ENCODE data around the gene NEUROD2. TPM values are rescaled to one million over a fixed set of nuclear protein-coding genes. Genes with fewer than 3 reads are reported as not detected.

NEUROD2 gene
- total and polyA plus RNA-seq, 10 of the 15 experiments (the other 5 are each of a cell fraction or from before 2014, with no cell fraction given): not detected

- no peak for TF ChIP-seq RELB (IDR thresholded peaks at IDR 0.05; ENCODE audit: low read depth)
- TF ChIP-seq RELA (IDR thresholded peaks at IDR 0.05; ENCODE audit: borderline replicate concordance, partially characterized antibody): no peak
- TF ChIP-seq ZBTB33 (IDR thresholded peaks at IDR 0.05): no peak
- TF ChIP-seq SPI1 (IDR thresholded peaks at IDR 0.05; ENCODE audit: borderline replicate concordance, insufficient read depth, low read depth, low read length): no peak
- TF ChIP-seq CHD1 (IDR thresholded peaks at IDR 0.05; ENCODE audit: low read depth, low read length): no peak
- TF ChIP-seq NR2F1 (conservative IDR thresholded peaks at IDR 0.05): no peak
- no peak for TF ChIP-seq PML (IDR thresholded peaks at IDR 0.05; ENCODE audit: low read length)
- TF ChIP-seq ZBTB4 (CRISPR knock-in tag; IDR thresholded peaks at IDR 0.05): no peak
- TF ChIP-seq TAF1 (IDR thresholded peaks at IDR 0.05; ENCODE audit: borderline replicate concordance, low read depth, low read length): no peak
- no peak for TF ChIP-seq MLLT1 (IDR thresholded peaks at IDR 0.05)
Measured at GRCh38 chr17:39555368-39555767, 52.4 kb downstream of the NEUROD2 start (continued).

Other genes with a start within 250 kb of the NEUROD2 start
Only the 7 nearest of the 11 such genes appear.
- gene PPP1R1B, start 19.0 kb upstream of the NEUROD2 start, total RNA-seq (2014; rRNA removed): not detected in 2 replicates
- gene PPP1R1B, start 19.0 kb upstream of the NEUROD2 start, total RNA-seq (2014; rRNA removed; fragmentation: Illumina TruSeq; extraction: Trizol): not detected in 2 replicates
- not detected in 2 replicates for gene PPP1R1B, start 19.0 kb upstream of the NEUROD2 start, total RNA-seq (2021)
- 0.08 and 0.10 TPM in 2 replicates for gene PPP1R1B, start 19.0 kb upstream of the NEUROD2 start, polyA plus RNA-seq (2011; rRNA removed)
- gene PPP1R1B, start 19.0 kb upstream of the NEUROD2 start, polyA plus RNA-seq (2014; fragmentation: Illumina TruSeq; extraction: Trizol): not detected in 2 replicates
- not detected for gene PPP1R1B, start 19.0 kb upstream of the NEUROD2 start, polyA plus RNA-seq (2014; fragmentation: Nextera tagmentation; extraction: Ambion mirVana)
- gene PPP1R1B, start 19.0 kb upstream of the NEUROD2 start, polyA plus RNA-seq (2014; rRNA removed): not detected in 2 replicates
- not detected for gene PPP1R1B, start 19.0 kb upstream of the NEUROD2 start, polyA plus RNA-seq (2016; fragmentation: Nextera tagmentation; extraction: Ambion mirVana)
- 16.4 and 21.5 TPM in 2 replicates for gene STARD3, start 29.2 kb upstream of the NEUROD2 start, total RNA-seq (2014; rRNA removed)
- gene STARD3, start 29.2 kb upstream of the NEUROD2 start, total RNA-seq (2014; rRNA removed; fragmentation: Illumina TruSeq; extraction: Trizol): 14.3 and 15.8 TPM in 2 replicates
- 46.3 and 48.2 TPM in 2 replicates for gene STARD3, start 29.2 kb upstream of the NEUROD2 start, total RNA-seq (2021)
- 34.0 and 57.7 TPM in 2 replicates for gene STARD3, start 29.2 kb upstream of the NEUROD2 start, polyA plus RNA-seq (2011; rRNA removed)
- gene STARD3, start 29.2 kb upstream of the NEUROD2 start, polyA plus RNA-seq (2014; fragmentation: Illumina TruSeq; extraction: Trizol): 17.7 and 24.8 TPM in 2 replicates
- gene STARD3, start 29.2 kb upstream of the NEUROD2 start, polyA plus RNA-seq (2014; fragmentation: Nextera tagmentation; extraction: Ambion mirVana): 1 to 10 TPM in 1 of 2 experiments, under 1 TPM in 1; 0.08 to 1.4 TPM
- 41.0 and 62.7 TPM in 2 replicates for gene STARD3, start 29.2 kb upstream of the NEUROD2 start, polyA plus RNA-seq (2014; rRNA removed)
- 10 to 100 TPM; 30.2 to 38.8 TPM for gene STARD3, start 29.2 kb upstream of the NEUROD2 start, polyA plus RNA-seq (2016; fragmentation: Nextera tagmentation; extraction: Ambion mirVana)
- gene TCAP, start 57.4 kb upstream of the NEUROD2 start, total RNA-seq (2014; rRNA removed): 0.17 and 0.33 TPM in 2 replicates
- 0.32 and 0.36 TPM in 2 replicates for gene TCAP, start 57.4 kb upstream of the NEUROD2 start, total RNA-seq (2014; rRNA removed; fragmentation: Illumina TruSeq; extraction: Trizol)
- gene TCAP, start 57.4 kb upstream of the NEUROD2 start, total RNA-seq (2021): 0.69 and 0.95 TPM in 2 replicates
- gene TCAP, start 57.4 kb upstream of the NEUROD2 start, polyA plus RNA-seq (2011; rRNA removed): 0.39 and 0.40 TPM in 2 replicates
- 0.25 TPM in 1 of 2 replicates, not detected in the other for gene TCAP, start 57.4 kb upstream of the NEUROD2 start, polyA plus RNA-seq (2014; fragmentation: Illumina TruSeq; extraction: Trizol)
- not detected for gene TCAP, start 57.4 kb upstream of the NEUROD2 start, polyA plus RNA-seq (2014; fragmentation: Nextera tagmentation; extraction: Ambion mirVana)
- gene TCAP, start 57.4 kb upstream of the NEUROD2 start, polyA plus RNA-seq (2014; rRNA removed): 0.76 and 1.0 TPM in 2 replicates
- under 1 TPM in 1 of 2 experiments, not detected in 1; 0.18 TPM for gene TCAP, start 57.4 kb upstream of the NEUROD2 start, polyA plus RNA-seq (2016; fragmentation: Nextera tagmentation; extraction: Ambion mirVana)
- not detected in 2 replicates for gene PNMT, start 60.5 kb upstream of the NEUROD2 start, total RNA-seq (2014; rRNA removed)
- gene PNMT, start 60.5 kb upstream of the NEUROD2 start, total RNA-seq (2014; rRNA removed; fragmentation: Illumina TruSeq; extraction: Trizol): not detected in 2 replicates
- gene PNMT, start 60.5 kb upstream of the NEUROD2 start, total RNA-seq (2021): not detected in 2 replicates
- not detected in 2 replicates for gene PNMT, start 60.5 kb upstream of the NEUROD2 start, polyA plus RNA-seq (2011; rRNA removed)
- not detected in 2 replicates for gene PNMT, start 60.5 kb upstream of the NEUROD2 start, polyA plus RNA-seq (2014; fragmentation: Illumina TruSeq; extraction: Trizol)
- gene PNMT, start 60.5 kb upstream of the NEUROD2 start, polyA plus RNA-seq (2014; fragmentation: Nextera tagmentation; extraction: Ambion mirVana): not detected
- gene PNMT, start 60.5 kb upstream of the NEUROD2 start, polyA plus RNA-seq (2014; rRNA removed): 0.24 TPM in 1 of 2 replicates, not detected in the other
- not detected for gene PNMT, start 60.5 kb upstream of the NEUROD2 start, polyA plus RNA-seq (2016; fragmentation: Nextera tagmentation; extraction: Ambion mirVana)
- 6.4 and 7.4 TPM in 2 replicates for gene PGAP3, start 80.1 kb upstream of the NEUROD2 start, total RNA-seq (2014; rRNA removed)
- gene PGAP3, start 80.1 kb upstream of the NEUROD2 start, total RNA-seq (2014; rRNA removed; fragmentation: Illumina TruSeq; extraction: Trizol): 2.7 and 4.3 TPM in 2 replicates
- gene PGAP3, start 80.1 kb upstream of the NEUROD2 start, total RNA-seq (2021): 10.0 and 10.5 TPM in 2 replicates
- 2.8 and 6.6 TPM in 2 replicates for gene PGAP3, start 80.1 kb upstream of the NEUROD2 start, polyA plus RNA-seq (2011; rRNA removed)
- 2.6 and 5.1 TPM in 2 replicates for gene PGAP3, start 80.1 kb upstream of the NEUROD2 start, polyA plus RNA-seq (2014; fragmentation: Illumina TruSeq; extraction: Trizol)
- gene PGAP3, start 80.1 kb upstream of the NEUROD2 start, polyA plus RNA-seq (2014; fragmentation: Nextera tagmentation; extraction: Ambion mirVana): 1 to 10 TPM in 1 of 2 experiments, under 1 TPM in 1; 0.21 to 1.2 TPM
- gene PGAP3, start 80.1 kb upstream of the NEUROD2 start, polyA plus RNA-seq (2014; rRNA removed): 5.6 and 8.4 TPM in 2 replicates
- 1 to 10 TPM; 4.9 to 5.9 TPM for gene PGAP3, start 80.1 kb upstream of the NEUROD2 start, polyA plus RNA-seq (2016; fragmentation: Nextera tagmentation; extraction: Ambion mirVana)
- 4.1 and 5.5 TPM in 2 replicates for gene ERBB2, start 92.1 kb upstream of the NEUROD2 start, total RNA-seq (2014; rRNA removed)
- 3.9 and 4.7 TPM in 2 replicates for gene ERBB2, start 92.1 kb upstream of the NEUROD2 start, total RNA-seq (2014; rRNA removed; fragmentation: Illumina TruSeq; extraction: Trizol)
- gene ERBB2, start 92.1 kb upstream of the NEUROD2 start, total RNA-seq (2021): 6.8 and 7.0 TPM in 2 replicates
- 4.0 and 4.2 TPM in 2 replicates for gene ERBB2, start 92.1 kb upstream of the NEUROD2 start, polyA plus RNA-seq (2011; rRNA removed)
- gene ERBB2, start 92.1 kb upstream of the NEUROD2 start, polyA plus RNA-seq (2014; fragmentation: Illumina TruSeq; extraction: Trizol): 3.1 and 4.5 TPM in 2 replicates
- under 1 TPM; 0.39 to 0.77 TPM for gene ERBB2, start 92.1 kb upstream of the NEUROD2 start, polyA plus RNA-seq (2014; fragmentation: Nextera tagmentation; extraction: Ambion mirVana)
- gene ERBB2, start 92.1 kb upstream of the NEUROD2 start, polyA plus RNA-seq (2014; rRNA removed): 5.0 and 7.0 TPM in 2 replicates
- 1 to 10 TPM; 3.2 to 3.7 TPM for gene ERBB2, start 92.1 kb upstream of the NEUROD2 start, polyA plus RNA-seq (2016; fragmentation: Nextera tagmentation; extraction: Ambion mirVana)
- 42.5 and 50.5 TPM in 2 replicates for gene MIEN1, start 122.6 kb upstream of the NEUROD2 start, total RNA-seq (2014; rRNA removed)
- gene MIEN1, start 122.6 kb upstream of the NEUROD2 start, total RNA-seq (2014; rRNA removed; fragmentation: Illumina TruSeq; extraction: Trizol): 34.2 and 41.5 TPM in 2 replicates
- 36.6 and 39.7 TPM in 2 replicates for gene MIEN1, start 122.6 kb upstream of the NEUROD2 start, total RNA-seq (2021)
- 29.2 and 45.0 TPM in 2 replicates for gene MIEN1, start 122.6 kb upstream of the NEUROD2 start, polyA plus RNA-seq (2011; rRNA removed)
- 69.2 and 74.4 TPM in 2 replicates for gene MIEN1, start 122.6 kb upstream of the NEUROD2 start, polyA plus RNA-seq (2014; fragmentation: Illumina TruSeq; extraction: Trizol)
- gene MIEN1, start 122.6 kb upstream of the NEUROD2 start, polyA plus RNA-seq (2014; fragmentation: Nextera tagmentation; extraction: Ambion mirVana): 10 to 100 TPM; 24.9 to 42.5 TPM
- 61.5 and 70.1 TPM in 2 replicates for gene MIEN1, start 122.6 kb upstream of the NEUROD2 start, polyA plus RNA-seq (2014; rRNA removed)
- gene MIEN1, start 122.6 kb upstream of the NEUROD2 start, polyA plus RNA-seq (2016; fragmentation: Nextera tagmentation; extraction: Ambion mirVana): 10 to 100 TPM; 86.4 to 89.1 TPM

All from GM12878 (cell line).